ENCODE results near the gene CSMD2.

CSMD2 gene

DNA sequence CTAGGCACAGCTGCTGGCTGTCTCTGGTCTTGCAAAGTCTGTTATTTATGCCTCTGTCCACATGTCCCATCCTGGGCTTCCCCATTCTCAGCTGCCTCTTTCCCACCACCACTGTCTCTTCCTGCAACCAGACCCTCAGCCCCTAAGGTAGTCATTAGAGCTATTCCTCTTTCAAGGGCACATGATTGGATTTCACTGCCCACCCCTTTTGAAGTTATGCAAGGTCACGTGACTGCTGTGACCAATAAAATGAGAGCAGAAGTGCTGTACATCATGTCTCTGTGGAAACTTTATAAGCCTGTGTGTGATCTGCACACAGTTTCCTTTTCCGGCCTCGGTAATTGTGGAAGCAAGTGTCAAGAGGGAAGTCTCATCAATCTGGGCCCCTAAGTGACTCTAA, 437.7 kb downstream of the CSMD2 start:
- DNase-seq = no peak

DNA sequence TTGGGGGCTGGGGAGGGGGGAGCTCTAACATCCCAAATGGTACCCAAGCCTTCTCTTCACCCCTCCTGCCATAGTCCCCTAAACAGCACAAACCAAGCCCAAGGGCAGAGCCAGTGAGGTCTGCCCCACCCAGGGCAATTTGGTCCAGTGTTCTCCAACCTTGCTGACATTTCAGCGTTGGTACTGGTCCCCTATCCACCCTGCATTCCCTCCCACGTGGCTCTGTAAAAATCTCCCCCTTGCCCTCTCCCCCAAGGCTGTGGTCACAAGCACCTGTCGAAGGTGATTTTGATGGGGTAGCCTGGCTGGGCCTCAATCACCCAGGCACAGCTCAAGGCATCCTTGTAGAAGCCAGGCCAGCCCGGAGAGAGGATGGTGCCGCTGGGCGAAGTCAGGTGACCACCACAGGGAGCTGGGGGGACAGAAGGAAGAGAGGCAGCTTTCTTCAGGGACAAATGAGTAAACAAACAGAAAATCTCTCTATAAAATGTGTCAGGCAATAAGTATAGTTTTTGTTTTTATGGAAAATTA, 438.7 kb downstream of the CSMD2 start:
- DNase-seq = no peak

DNA sequence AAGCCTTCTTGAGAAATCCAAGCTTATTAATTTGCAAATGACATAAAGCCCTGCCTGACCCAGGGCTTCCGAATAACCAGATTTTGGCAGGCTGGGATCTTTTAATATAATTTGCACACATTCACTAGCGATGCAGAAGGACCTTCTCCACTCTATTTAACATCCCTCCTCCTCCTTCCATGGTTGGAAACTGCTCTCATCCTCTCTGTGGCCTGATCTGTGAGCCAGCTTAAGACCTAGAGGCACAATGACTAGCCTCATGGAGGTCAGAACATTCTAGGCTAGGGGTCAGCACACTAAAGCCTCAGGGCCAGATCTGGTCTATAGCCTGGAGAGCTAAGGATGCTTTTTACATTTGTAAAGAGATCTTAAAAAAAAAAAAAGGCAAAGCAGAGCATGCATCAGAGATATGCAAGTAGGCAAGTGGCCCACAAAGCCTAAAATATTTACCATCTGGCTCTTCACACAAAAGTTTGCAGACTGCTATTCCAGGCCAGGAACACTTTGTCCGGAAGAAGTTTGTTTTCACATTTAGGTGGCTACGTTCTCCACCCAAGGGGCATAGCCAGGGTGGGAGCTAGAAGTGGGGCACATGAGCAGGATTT, 439.4 kb downstream of the CSMD2 start:
- no peak for DNase-seq

DNA sequence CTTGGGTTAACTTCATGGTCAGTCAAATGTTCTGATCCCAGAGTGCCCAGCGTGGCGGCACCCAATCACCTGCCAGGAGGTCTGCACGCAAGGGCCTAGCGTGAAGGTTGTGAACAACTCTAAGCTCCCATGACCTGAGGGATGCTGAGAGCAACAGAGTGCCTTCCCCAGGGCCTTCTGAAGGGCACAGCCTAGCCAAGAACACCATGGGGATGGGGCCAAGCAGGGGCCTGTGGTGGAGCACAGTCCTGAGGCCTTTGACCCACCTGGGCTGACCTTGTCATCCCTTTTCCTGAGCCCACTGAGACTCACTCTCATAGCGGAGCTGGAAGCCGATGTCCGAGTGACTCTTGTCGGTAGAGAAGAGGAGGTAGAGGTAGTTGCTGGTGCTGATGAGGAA, 440.0 kb downstream of the CSMD2 start:
- DNase-seq = no peak

DNA sequence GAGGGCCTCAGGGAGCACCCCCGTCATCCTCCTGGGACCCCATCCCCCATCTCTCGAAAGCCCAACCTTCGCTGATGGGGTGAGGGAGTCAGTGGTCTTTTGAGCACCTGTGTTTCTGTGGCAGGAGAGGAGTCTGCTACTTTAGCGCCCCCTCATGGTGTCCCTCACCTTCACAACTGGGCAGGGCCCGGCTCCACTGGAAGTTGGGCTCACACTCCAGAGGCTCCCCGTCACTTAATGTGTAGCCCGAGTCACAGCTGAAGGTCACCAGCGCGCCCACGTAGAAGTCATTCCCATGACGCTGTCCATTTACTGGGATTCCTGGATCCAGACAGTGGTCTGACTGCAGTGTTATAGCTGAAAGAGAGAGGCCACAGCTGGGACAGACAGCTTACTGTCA, 440.7 kb downstream of the CSMD2 start:
- no peak for DNase-seq

DNA sequence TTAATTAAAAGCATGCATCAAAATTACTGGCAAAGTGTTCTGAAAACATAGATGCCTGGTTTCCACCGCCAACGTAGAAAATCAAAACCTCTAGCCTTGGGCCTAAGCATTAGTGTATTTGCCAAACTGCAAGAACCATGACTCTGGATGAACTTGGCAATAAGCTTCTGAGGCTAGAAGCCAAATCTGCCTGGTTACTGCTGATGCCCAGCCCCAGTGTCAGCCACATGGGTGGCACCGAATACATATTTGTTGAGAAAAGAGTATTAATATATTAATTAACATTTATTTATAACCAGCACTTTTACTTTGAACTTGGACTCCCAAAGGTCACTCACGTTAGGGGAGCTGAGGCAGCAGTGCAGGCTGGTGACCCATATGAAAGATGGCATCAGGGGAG, 441.8 kb downstream of the CSMD2 start:
- DNase-seq = no peak

DNA sequence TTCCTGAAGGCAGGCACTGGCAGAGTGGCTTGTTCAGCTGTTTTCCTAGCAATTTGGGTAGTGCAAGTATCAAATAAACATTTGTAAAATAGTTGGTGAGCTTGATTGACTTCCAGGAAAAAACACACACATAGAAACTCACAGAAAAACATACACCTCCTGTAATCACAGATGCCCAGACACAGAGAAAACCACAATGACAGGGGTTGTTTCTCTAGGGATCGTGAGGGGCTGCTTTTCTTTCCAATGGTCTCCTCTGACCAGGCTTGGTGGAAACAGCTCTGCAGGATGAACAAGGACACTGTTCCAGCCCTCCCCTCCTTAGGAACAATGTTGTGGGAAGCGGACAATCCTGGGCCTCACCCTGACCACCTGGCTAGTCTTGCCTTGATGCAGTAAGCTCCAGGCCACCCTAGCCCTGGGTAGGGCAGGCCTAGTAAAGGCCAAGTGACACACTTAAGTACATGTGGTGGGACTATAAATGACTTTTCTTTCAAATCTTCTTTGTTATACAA, 443.7 kb downstream of the CSMD2 start:
- no peak for DNase-seq

DNA sequence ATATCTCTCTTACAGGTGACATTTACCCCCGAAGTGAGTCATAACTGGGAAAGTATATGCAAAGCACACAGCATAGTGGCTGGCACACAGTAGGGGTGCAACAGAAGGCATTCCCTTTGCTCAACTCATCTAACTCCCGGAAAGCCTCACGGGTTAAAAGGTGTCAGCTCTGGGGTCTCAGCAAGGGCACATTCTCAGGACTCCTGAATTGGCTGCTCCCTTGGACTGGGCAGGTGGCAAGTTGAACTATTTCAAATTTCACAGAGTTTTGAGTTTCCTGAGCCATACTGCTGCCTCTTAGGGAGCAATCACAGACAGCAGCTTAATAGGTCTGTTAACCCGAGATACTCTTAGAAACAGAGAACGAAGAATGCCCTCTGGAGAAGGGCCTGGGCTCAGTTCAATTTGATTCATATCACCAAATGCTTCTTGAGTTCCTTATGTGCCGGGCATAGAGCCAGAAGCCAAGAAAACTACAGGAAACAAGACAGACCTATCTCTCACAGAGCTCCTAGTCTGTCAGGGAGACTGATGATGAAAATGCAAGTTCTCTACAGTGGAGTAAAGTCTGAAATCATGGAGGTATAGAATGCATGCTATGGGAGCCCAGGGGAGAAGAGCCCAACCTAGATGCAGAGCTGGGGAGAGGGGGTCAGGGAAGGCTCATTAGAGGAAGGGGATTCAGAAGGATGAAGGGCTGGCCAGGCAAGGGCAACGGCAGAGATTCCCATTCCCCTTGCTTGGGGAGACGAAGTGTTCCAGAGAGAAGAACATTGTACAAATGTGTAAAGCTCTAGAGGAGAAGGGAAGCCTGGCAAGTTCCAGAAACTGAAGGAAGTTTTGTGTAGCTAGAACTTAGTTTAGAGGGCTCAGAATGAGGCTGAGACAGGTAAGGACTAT, 445.0 kb downstream of the CSMD2 start:
- no peak for DNase-seq

DNA sequence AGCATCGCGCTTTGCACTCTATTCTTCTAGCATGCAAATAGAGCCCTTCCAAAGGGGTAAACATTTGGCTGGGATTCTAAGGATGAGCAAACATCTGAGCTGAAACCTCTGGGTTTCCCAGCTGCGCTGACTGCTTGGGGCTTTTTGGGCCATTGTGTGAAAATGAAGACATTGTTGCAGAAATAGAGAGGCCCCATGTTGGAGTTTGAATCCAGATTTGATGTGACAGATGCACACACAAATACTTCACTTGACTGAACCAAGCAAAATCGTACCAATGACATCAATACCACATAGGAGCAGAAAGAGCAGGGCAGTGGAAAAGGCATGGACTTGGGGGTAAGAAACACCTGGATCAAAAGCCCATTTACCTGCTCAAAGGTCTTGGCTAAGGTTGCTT, 445.7 kb downstream of the CSMD2 start:
- no peak for DNase-seq

DNA sequence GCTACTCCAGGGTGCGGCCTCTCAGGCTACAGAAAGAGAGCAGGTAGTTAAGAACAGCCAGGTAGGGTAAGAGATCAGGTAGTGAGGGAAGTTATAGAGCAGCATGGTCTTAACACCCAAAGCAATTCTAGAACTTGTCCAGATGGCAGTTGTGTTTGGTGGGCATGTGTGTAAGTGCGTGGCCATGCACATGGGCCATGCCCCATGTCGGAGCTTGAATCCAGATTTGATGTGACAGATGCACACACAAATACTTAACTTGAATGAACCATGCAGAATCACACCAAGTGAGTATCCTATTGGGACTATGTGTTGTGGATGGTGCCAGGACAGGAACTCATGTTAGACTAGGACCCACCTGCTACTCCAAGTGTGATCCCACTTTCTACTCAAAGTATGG, 446.8 kb downstream of the CSMD2 start:
- no peak for DNase-seq

DNA sequence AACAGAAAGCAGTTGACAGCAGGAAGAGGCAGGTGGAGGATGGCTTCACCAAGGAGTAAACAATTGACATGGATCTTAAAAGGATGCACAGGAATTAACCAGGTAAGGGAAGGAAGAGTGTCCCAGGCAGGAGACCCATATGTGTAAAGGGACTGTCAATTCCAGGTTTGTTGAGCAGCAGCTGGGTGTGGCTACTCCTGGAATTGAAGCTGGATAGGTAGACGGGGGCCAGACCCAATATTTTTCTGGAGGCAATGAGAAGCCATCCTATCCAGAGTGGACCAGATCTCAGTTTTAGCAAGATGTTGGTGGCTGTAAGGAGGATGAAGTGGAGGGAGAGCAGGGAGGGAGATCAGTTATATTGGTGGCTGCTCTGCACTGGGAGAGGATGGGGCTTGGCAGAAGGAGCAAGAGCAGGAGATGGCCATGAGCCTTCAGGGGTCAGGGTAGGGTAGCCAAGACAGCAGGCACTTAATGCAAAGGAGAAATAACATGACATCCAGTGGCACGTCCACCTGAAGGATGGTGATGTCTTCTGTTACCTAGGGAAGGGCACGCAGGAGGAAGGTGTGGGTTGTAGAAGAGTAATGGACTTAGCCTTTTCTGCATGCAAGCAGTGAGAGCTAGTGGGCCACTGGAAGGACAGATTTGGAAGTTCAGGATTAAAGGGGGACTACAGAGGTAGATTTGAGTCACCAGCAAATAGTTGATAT, 447.9 kb downstream of the CSMD2 start:
- DNase-seq = no peak

DNA sequence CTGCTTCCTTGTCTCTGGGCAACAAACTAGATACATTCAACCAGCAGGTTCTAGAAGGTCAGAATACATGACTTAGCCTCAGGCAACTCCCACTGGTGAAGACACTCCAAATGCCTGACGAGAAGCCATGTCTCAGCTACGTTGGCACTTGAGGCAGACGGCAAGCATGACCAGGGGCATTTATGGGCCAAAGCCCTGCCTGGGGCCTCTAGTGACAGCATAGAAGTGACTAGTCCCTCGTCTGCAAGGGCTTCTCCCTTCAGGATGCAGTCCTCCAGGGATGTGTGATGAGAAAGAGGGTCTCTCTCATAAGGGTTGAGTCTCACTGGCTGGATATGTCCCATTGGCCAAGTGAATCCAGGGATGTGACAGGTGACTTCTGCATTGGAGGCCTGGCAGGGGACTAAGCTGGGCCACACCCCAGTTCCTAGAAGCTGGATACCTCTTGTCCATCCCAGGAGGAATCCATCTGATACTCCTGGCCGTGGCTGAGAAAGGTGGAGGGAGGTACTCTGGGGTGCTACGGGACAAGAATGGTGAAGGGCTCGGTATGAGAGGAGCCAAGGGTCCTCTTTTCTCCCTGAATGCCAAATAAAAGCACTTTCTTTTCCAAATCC, 449.7 kb downstream of the CSMD2 start:
- no peak for DNase-seq

DNA sequence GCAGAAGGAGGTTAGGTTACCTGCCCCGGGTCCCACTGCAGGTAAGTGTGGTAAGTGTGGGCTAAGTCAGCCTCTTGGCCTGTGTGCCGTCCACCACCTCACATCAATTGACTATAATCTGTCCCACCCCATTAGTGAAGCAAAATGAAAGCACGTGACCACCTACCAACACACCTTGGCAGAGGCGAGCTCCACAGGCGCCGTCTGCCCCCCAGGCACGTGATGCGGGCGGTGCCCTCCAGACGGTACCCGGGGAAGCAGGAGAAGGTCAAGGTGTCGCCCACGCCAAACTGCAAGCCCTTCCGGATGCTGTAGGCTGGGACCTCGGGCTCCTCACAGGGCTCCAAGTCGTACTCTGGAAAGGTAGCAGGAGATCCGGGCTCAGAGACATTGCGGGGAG, 450.6 kb downstream of the CSMD2 start:
- DNase-seq = no peak

DNA sequence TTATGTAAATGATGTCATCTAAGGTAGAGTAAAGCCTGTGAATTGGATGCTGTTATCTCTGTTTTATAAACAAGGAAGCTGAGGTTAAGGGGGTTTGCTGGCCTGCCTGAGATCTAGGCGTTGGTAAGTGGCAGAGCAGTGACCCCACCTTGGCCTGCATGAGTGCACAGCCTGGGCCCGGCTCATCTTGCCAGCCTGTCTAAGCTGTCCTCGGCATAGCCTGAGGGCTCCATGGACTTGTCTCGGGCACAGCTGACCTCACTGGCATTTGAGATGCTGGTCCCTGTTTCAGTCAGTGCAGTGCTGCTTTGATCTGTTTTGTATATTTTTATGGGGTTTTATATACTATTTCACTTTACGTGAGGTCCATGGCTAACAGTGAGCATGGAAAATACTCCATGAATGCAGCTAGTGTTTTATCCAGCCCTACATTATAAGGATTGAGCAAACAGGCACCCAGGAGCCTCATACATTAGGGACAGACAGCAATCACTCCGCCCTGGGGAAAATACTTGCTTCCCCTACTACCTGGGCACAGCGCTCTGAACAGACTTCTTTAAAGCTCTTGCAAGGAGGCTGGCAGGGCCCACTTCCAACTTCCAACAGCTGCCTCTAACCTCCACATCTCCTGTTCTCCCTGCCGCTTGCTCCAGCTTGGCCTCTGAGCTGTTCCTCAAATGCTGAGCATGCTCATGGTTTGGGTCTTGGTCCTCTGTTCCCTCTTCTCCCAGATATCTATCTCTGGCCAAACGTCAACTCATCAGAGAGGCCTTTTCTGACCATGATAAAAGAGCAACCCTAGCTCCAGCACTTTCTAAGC, 451.8 kb downstream of the CSMD2 start:
- DNase-seq = no peak

DNA sequence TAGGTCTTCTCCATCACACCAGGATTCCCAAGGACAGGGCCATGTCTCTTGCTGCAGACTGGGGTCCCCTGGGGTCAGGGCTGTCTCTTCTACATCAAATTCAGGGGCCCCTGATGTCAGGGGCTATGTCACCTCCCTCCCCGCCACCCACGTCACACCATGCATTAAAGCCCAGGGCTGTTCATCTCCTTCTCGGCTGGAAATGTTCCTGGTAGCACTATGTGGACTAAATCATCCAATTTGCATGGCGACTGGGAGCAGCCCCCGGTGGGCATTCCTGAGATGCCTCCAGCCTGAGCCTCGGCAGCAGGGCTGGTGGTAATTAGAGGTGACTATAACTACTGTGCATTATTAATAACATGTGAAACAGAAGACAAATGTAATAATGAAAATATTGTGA, 452.8 kb downstream of the CSMD2 start:
- DNase-seq = no peak

DNA sequence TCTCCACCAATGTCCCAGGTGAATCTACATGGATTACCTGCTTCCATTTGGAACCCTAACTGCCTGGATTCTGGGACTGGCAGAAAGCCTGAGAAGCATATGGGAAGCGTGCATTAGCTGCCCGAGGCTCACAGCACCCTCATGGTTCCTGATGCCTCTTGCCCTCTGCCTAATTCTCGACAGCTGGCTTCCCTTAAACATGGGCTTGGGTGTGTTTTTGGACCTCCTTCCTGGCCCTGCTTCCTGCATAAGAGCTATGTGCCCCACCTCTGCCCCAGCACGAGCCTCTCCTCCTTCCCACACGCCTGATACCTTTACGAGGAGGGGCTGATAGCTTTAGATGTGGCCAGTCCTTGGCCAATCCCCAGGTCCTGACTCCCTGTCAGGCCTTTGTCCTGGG, 453.5 kb downstream of the CSMD2 start:
- no peak for DNase-seq

DNA sequence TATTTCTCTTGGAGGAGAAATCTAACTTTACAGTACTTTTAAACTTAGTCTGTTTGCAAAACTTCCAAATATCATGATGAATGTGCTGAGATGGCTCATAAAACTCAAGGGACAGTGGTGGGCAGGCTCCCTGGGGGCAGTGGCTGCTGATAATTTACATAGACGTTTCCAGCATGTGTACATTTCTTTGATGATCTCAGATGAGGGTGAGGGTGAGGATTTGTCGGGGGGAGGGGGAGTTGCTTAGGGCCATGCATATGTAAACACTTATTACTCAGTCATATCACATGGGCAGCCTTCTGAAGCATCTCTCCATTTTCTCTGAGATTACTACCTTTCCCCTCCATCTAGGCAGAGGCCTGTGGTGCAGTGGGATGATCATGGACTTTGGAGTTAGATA, 454.1 kb downstream of the CSMD2 start:
- no peak for DNase-seq

DNA sequence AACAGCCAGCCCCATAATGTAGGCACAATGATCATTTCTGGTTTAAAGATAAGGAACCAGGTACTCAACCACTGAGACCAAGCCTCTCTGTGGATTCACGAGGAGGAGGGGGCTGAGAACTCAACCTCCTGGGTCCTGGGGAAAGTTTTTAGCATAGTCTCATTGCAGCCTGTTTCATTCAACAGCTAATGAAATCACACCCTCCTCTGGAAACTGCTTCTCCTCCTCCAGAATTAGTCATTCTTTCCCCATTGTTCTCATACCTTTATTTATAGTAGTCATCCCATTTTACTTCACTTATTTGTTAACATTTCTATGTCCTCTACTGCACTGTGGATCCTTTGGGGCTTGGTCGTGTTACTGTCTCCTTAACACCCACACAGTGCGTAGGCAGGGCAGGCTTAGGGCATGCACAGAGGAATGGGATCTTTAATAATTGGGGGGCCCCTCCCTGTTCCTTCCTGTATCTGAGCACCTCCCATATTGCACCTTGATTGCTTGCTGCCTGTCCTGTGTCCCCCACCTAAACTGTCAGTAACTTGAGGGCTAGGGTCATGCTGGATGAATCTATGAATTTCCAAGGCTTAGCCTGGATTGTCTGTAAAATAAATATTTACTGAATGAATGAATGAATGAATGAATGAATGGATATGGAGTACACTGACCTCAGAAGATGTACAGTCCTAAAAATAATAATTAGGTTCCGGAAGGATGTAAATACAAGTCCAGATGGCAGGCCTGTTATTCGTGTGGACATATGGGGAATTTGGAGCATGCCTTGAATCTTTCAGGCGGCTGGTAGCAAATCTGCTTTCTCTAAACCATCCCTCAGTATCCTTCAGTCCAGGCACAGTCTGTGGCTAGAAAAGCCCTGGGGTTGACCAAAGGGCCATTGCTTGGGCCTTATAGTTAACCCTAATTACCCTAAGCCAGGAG, 455.0 kb downstream of the CSMD2 start:
- DNase-seq = no peak

DNA sequence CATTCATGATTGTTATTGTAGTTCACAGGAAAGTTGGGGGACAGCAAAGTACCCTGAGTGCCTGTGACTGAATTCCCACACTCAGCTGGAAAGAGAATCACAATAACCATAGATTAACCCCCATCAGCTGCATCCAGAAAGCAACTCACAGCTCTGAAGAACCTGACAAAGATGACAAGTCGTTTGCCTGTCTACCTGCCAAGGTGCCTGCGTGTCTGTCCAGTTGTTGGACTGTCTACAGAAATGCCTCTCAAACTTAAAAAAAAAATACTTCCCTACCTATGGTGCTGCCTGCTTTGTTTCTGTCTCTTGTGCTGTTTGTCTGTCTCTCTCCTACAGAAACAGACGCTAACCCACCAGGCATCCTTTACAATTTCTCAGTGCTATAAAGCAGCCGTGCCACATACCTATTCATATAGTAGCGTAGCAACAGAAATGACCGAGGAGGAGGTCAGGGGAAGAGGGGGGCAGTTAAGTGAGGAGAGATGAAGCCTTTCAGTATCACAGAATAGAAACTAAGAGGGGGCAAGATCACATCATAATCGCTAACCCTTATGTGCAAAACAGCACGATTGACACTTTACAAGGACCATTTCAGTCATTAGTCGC, 455.8 kb downstream of the CSMD2 start:
- DNase-seq = no peak

DNA sequence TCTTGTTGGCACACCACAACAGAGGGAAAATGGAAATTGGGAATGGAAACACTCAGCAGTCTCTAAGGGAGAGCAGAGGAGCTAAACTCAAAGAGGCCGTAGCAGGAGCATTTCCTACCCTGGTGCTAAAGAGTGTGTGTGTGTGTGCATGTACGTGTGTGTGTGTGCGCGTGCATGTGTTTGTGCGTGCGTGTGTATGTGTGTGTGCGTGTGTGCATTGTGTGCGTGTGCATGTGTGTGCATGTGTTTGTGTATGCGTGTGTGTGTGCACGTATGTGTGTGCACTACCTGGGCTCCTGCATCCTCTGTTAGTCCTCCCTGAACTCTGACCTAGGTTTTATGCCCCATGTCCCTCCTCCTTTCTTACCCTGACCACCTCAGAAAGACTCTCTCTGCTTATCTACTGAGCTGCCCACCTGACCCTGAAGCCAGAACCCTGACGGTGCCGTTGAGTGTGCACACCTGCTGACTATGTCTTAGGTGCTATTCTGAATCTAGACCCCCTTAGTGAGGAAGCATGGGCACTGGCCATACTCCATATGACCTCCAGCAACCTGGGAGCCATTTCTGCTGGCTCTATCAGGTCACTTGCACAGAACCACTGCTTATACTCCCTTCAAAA, 458.3 kb downstream of the CSMD2 start:
- DNase-seq = no peak
